ENCODE measurements around the gene CEP164. TPM values are rescaled to one million over a fixed set of nuclear protein-coding genes. Genes with fewer than 3 reads are reported as not detected.

Gene CEP164
- total and polyA plus RNA-seq, 9 donors, result 10.4 to 17.3 (median 15.4) TPM

DNA sequence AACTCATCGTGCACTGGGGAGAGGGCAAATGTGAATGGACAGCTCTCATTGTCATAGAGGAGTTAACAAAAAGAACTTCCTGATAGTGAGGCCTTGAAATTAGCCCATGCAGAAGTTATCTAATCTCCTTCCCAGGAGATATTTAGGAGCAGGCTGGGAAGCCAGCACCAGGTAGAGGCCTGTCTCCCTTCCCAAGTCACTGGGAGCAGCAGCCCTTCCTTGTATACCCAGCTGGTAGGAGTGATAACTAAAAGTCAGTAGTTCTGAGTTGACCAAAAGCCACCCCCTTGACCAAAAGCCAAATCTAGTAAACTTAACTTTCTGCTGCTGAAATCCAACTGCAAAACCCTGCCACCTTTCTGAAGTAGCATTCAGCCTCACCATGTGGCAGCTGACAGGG lies 37.9 kb upstream of the CEP164 start:
- WGBS (ENCODE audit: insufficient coverage), result 100% methylated on average over 1 of the region's 1 CpG
- no peaks in the 10 kb centered on the region for H3K27me3 ChIP-seq (ENCODE audit: control insufficient read depth, insufficient read depth, low read length)
- H3K4me3 ChIP-seq (ENCODE audit: low read length), result no peak overlapping the region
- H3K36me3 ChIP-seq (ENCODE audit: control insufficient read depth, insufficient read depth, low read length), result peaks cover 69% of the 10 kb centered on the region
- no peak overlapping the region for H3K27ac ChIP-seq (ENCODE audit: low read length)
- no peaks in the 10 kb centered on the region for H3K4me1 ChIP-seq (ENCODE audit: control insufficient read depth, insufficient read depth, low read length)
- H3K9me3 ChIP-seq (replicated peaks; ENCODE audit: control insufficient read depth, low read depth, low read length), result no peaks in the 10 kb centered on the region
- DNase-seq, result no peak

DNA sequence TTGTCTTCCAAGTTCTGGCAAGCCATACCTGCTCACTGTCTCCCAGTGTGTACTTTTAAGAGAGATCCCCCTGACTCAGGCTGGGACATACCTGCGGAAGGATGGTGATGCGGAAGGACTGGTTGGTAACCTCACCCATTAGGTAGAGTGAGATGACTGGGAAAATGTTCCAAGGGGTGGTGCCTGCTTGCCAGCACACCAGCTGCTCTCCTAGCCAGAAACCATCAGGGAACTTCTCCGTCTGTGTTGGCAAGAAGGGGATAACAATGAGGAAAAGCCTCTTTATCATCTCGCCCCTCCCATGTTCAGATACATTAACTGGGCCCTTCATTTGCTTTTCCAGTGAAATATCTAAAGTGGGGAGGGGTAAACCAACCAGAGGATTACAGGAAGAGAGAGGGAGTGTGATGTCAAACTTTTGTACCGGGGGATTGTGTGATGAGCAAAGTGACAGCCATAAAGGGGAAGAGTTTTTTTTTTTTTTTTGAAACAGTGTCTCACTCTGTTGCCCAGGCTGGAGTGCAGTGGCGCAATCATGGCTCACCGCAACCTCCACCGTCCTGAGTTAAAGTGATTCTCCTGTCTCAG lies 36.8 kb upstream of the CEP164 start, which contains the start of gene BACE1-AS:
Gene BACE1-AS (plus strand): TSS at position 538 of the 588 bp plus-strand sequence.
- 93% methylated on average over 3 of the region's 8 CpGs for WGBS (ENCODE audit: insufficient coverage)
- no peak within 1 kb of the TSS for H3K4me3 ChIP-seq (ENCODE audit: low read length)
- peaks cover 66% of the 10 kb centered on the region for H3K36me3 ChIP-seq (ENCODE audit: control insufficient read depth, insufficient read depth, low read length)
- no peaks in the 10 kb centered on the region for H3K4me1 ChIP-seq (ENCODE audit: control insufficient read depth, insufficient read depth, low read length)
- H3K9me3 ChIP-seq (replicated peaks; ENCODE audit: control insufficient read depth, low read depth, low read length), result no peaks in the 10 kb centered on the region
- no peak within 1 kb of the TSS for H3K27ac ChIP-seq (ENCODE audit: low read length)
- no peaks in the 10 kb centered on the region for H3K27me3 ChIP-seq (ENCODE audit: control insufficient read depth, insufficient read depth, low read length)
- no peak for DNase-seq

DNA sequence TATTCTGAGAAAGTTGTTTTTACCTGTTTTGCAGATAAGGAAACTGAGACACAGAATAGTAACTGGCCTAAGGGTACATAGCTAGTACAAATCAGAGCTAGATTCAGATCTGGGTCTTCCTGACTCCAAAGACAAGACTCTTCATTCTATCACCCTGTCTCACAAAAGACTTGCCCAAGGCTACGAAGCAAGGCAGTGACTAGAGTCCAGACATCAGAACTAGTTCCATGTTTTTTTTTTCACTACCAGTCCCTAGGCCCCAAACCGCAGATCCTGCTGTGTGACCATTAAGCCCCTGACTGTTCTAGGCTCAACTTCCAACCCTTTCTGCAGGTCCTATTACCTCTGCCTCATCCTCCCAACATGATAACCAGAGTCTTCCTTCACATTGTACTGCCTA lies 35.0 kb upstream of the CEP164 start:
- no peaks in the 10 kb centered on the region for H3K9me3 ChIP-seq (replicated peaks; ENCODE audit: control insufficient read depth, low read depth, low read length)

DNA sequence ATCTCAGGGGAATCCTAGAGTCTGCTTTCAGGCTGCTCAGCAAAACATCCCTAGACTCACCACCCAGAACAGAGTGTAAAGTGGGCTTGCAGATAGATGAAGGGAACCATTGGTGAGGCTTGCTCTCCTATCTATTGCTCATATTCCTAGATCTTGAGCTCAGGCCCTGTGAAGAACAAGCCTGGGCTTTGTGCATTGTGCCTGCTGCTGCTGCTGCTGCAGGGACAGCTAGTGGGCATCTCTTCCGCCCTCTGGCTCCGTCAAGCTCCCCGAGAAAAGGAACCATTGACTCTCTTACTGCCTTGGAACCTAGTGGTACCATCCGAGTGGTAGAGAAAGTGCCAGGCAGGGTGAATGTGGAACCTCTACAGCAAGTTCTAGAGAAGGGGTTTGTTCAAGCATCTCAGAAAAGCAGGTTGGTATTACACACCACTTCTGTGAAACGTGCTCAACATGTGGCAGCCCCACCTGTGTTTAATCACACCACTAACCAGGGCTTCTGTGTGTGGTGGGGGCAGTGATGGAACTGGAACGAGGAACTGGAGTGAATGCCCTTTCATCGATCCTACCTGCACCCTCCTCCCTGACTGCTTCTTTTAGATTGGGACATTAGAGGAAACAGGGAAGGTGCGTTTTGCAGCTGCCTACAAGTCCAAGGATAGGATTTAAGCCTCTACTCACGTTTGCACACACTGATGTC lies 32.1 kb upstream of the CEP164 start:
- H3K9me3 ChIP-seq (replicated peaks; ENCODE audit: control insufficient read depth, low read depth, low read length), result no peaks in the 10 kb centered on the region
- H3K27ac ChIP-seq (ENCODE audit: low read length), result no peak overlapping the region
- H3K36me3 ChIP-seq (ENCODE audit: control insufficient read depth, insufficient read depth, low read length), result peaks cover 31% of the 10 kb centered on the region
- peaks cover 10% of the 10 kb centered on the region for H3K4me1 ChIP-seq (ENCODE audit: control insufficient read depth, insufficient read depth, low read length)
- no peak overlapping the region for H3K4me3 ChIP-seq (ENCODE audit: low read length)
- no peak for DNase-seq
- 80% methylated on average over 5 of the region's 9 CpGs for WGBS (ENCODE audit: insufficient coverage)
- no peaks in the 10 kb centered on the region for H3K27me3 ChIP-seq (ENCODE audit: control insufficient read depth, insufficient read depth, low read length)

More for the DNA sequence above, 35.0 kb upstream of the CEP164 start:
- Histone ChIP-seq H3K4me3 (ENCODE audit: low read length) (no peak overlapping the region), H3K27ac (ENCODE audit: low read length) (no peak overlapping the region), H3K4me1 (ENCODE audit: control insufficient read depth, insufficient read depth, low read length) (no peaks in the 10 kb centered on the region), H3K36me3 (ENCODE audit: control insufficient read depth, insufficient read depth, low read length) (peaks cover 57% of the 10 kb centered on the region), H3K27me3 (ENCODE audit: control insufficient read depth, insufficient read depth, low read length) (no peaks in the 10 kb centered on the region)
- DNase-seq, result no peak
- 80% methylated on average over 2 of the region's 2 CpGs for WGBS (ENCODE audit: insufficient coverage)

DNA sequence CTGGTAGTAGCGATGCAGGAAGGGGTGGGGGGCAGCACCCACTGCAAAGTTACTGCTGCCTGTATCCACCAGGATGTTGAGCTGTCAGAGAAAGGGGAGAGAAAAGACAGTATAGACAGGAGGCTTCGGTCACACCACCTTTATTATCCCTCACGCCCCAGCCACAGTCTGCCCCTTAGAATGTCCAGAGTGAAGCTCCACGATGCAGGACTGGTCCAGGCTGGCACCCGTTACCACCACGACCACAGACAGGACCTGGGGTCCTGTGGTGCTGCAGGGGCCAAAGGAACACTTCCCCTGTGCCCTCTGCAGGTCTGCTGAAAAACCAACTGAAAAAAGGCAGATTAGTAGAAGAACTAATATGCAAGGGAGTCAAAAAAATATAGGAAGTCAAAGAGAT lies 30.8 kb upstream of the CEP164 start:
- DNase-seq, result no peak
- Histone ChIP-seq H3K36me3 (ENCODE audit: control insufficient read depth, insufficient read depth, low read length) (peaks cover 20% of the 10 kb centered on the region), H3K27me3 (ENCODE audit: control insufficient read depth, insufficient read depth, low read length) (no peaks in the 10 kb centered on the region), H3K9me3 (replicated peaks; ENCODE audit: control insufficient read depth, low read depth, low read length) (no peaks in the 10 kb centered on the region), H3K4me3 (ENCODE audit: low read length) (no peak overlapping the region), H3K4me1 (ENCODE audit: control insufficient read depth, insufficient read depth, low read length) (peaks cover 11% of the 10 kb centered on the region), H3K27ac (ENCODE audit: low read length) (no peak overlapping the region)
- WGBS (ENCODE audit: insufficient coverage), result 87% methylated on average over 4 of the region's 6 CpGs

DNA sequence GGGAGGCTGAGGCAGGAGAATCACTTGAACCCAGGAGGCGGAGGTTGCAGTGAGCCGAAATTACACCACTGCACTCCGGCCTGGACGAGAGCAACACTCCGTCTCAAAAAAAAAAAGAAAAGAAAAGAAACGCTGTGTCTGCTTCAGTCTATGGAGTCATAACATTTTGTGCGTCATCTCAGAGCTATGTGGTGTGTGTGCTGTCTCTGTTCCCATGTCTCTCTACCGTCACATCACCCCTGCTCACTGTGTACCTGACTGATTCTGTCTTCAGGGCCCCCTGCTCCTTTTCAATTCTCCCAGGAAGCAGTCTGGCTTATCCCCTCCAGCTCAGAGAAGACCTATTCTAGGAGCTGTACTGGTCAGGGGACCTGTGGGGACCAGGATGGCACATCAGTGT lies 29.5 kb upstream of the CEP164 start:
- Histone ChIP-seq H3K4me1 (ENCODE audit: control insufficient read depth, insufficient read depth, low read length) (peaks cover 11% of the 10 kb centered on the region), H3K27me3 (ENCODE audit: control insufficient read depth, insufficient read depth, low read length) (no peaks in the 10 kb centered on the region), H3K27ac (ENCODE audit: low read length) (no peak overlapping the region), H3K36me3 (ENCODE audit: control insufficient read depth, insufficient read depth, low read length) (peaks cover 13% of the 10 kb centered on the region), H3K4me3 (ENCODE audit: low read length) (no peak overlapping the region), H3K9me3 (replicated peaks; ENCODE audit: control insufficient read depth, low read depth, low read length) (no peaks in the 10 kb centered on the region)
- no peak for DNase-seq
- 84% methylated on average over 5 of the region's 8 CpGs for WGBS (ENCODE audit: insufficient coverage)

DNA sequence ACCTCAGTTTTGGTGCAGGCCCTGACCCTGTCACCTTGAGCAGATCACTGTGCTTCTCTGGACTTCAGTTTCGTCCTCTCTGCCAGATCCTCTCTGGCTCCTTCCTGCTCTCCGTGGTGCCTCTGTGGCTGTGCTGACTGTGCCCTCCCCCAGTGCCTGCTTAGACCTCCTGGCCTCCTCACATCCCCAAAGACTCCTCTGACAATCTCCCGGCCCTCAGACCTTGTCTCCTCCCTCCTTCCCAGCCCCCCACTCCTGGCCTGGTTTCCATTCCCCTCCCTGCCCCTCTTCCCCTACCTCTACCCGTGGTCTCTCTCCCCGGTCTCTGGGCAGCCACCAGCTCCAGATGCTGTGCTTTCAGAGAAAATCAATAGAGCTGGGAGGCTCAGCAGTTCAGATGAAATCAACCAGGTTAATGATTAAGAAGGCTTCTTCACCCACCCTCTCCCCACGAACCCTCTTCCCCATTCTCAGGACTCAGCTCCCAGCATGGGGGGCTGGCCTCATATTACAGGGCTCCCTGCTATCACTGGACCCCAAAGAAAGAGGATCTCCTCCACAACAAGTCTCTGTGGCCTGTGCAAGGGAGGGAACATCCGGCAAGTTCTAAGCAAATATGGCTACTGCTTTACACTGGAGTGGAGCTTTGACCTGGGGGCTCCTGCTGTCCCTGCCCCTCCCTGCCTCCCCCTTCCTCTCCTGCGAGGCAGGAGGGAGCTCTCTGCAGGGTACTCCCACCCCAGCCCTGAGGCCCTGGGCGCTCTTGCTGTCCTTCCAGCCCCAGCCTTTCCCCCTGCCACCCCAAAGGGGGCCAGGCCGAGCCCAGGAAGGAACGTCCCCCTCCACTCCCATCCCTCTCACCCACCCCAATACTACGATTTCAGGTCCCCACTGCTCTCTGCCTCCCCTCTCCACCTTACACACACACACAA lies 28.0 kb upstream of the CEP164 start:
- peaks cover 10% of the 10 kb centered on the region for H3K36me3 ChIP-seq (ENCODE audit: control insufficient read depth, insufficient read depth, low read length)
- no peaks in the 10 kb centered on the region for H3K27me3 ChIP-seq (ENCODE audit: control insufficient read depth, insufficient read depth, low read length)
- H3K27ac ChIP-seq (ENCODE audit: low read length), result no peak overlapping the region
- 33% methylated on average over 10 of the region's 12 CpGs for WGBS (ENCODE audit: insufficient coverage)
- H3K9me3 ChIP-seq (replicated peaks; ENCODE audit: control insufficient read depth, low read depth, low read length), result no peaks in the 10 kb centered on the region
- no peak for DNase-seq
- H3K4me3 ChIP-seq (ENCODE audit: low read length), result no peak overlapping the region
- peaks cover 11% of the 10 kb centered on the region for H3K4me1 ChIP-seq (ENCODE audit: control insufficient read depth, insufficient read depth, low read length)

DNA sequence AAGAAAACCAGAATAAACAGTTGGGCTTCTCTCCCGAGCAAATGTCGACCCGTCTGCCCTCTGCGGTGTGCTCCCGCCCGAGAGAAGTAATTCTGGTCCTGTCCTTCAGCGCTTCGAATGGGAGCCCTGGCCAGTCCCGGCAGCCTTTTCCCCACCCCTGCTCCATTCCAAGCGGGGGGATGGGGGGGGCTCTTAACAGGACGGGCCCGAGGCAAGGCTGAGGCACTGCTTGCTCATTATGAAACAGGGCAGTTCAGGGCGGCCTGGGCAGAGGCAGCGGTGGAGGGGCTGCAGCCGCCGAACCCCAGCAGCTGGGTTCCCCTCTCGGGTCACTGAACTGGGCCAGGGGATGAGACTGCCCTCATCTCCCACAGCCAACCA lies 27.4 kb upstream of the CEP164 start:
- Histone ChIP-seq H3K27ac (ENCODE audit: low read length) (no peak overlapping the region), H3K36me3 (ENCODE audit: control insufficient read depth, insufficient read depth, low read length) (peaks cover 10% of the 10 kb centered on the region), H3K9me3 (replicated peaks; ENCODE audit: control insufficient read depth, low read depth, low read length) (no peaks in the 10 kb centered on the region), H3K4me3 (ENCODE audit: low read length) (no peak overlapping the region), H3K4me1 (ENCODE audit: control insufficient read depth, insufficient read depth, low read length) (peaks cover 11% of the 10 kb centered on the region), H3K27me3 (ENCODE audit: control insufficient read depth, insufficient read depth, low read length) (no peaks in the 10 kb centered on the region)
- DNase-seq, result peak; percentile 38
- 20% methylated on average over 7 of the region's 17 CpGs for WGBS (ENCODE audit: insufficient coverage)

DNA sequence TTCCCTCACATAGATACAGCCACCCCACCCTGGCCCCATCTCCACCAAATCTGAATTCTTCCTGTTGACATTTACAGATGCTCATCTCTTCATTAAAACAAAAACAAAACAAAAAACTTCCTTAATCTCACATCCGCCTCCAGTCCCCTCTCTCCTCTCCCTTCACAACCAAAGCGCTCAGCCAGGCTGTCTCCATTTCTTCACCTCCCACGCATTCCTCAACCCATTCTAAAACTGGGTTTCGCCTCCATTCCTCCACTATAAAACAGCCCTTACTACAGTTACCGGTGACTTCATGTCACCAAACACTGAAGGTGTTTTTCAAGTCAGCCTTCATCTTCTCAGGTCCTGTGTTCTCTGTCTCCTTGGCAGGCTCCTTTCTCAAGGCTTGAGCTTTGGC lies 26.9 kb upstream of the CEP164 start:
- 62% methylated on average over 5 of the region's 5 CpGs for WGBS (ENCODE audit: insufficient coverage)
- DNase-seq, result no peak
- Histone ChIP-seq H3K27me3 (ENCODE audit: control insufficient read depth, insufficient read depth, low read length) (no peaks in the 10 kb centered on the region), H3K4me1 (ENCODE audit: control insufficient read depth, insufficient read depth, low read length) (peaks cover 11% of the 10 kb centered on the region), H3K4me3 (ENCODE audit: low read length) (no peak overlapping the region), H3K9me3 (replicated peaks; ENCODE audit: control insufficient read depth, low read depth, low read length) (no peaks in the 10 kb centered on the region), H3K27ac (ENCODE audit: low read length) (no peak overlapping the region), H3K36me3 (ENCODE audit: control insufficient read depth, insufficient read depth, low read length) (peaks cover 6% of the 10 kb centered on the region)

DNA sequence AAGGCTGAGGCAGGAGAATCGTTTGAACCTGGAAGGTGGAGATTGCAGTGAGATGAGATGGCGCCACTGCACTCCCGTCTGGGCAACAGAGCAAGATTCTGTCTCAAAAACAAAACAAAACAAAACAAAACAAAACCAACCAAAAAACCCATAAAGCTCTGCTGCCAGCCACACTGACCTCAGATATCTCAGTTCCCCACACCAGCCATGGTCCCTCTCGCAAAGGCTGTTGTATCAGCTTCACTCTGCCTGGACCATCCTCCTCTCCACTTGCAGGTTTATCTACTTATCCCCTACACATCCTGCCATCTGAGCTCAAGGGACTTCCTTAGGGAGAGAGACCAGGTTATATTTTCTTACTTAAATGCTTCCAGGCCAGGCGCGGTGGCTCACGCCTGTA lies 25.4 kb upstream of the CEP164 start:
- DNase-seq, result no peak
- 96% methylated on average over 4 of the region's 7 CpGs for WGBS (ENCODE audit: insufficient coverage)
- no peak overlapping the region for H3K27ac ChIP-seq (ENCODE audit: low read length)
- no peaks in the 10 kb centered on the region for H3K27me3 ChIP-seq (ENCODE audit: control insufficient read depth, insufficient read depth, low read length)
- peaks cover 11% of the 10 kb centered on the region for H3K4me1 ChIP-seq (ENCODE audit: control insufficient read depth, insufficient read depth, low read length)
- H3K9me3 ChIP-seq (replicated peaks; ENCODE audit: control insufficient read depth, low read depth, low read length), result no peaks in the 10 kb centered on the region
- H3K36me3 ChIP-seq (ENCODE audit: control insufficient read depth, insufficient read depth, low read length), result peaks cover 7% of the 10 kb centered on the region
- H3K4me3 ChIP-seq (ENCODE audit: low read length), result no peak overlapping the region
